GM12878 (cell line): ENCODE data around the gene LASP1. TPM values are rescaled to one million over a fixed set of nuclear protein-coding genes. Genes with fewer than 3 reads are reported as not detected.

Source experiments
- ASH2L ChIP-seq: fragments of 300-600, 200-600 bp; sonication (generic); IDR thresholded peaks from 2 replicates; pipeline ENCODE4 v1.6.1; 2017; ENCODE audit warnings: low read depth, mild to moderate bottlenecking, borderline replicate concordance
- BCLAF1 ChIP-seq: fragments of 450-650 bp; IDR thresholded peaks from 2 replicates; pipeline ENCODE4 v1.6.1; 2017; ENCODE audit warnings: antibody characterized with exemption, mild to moderate bottlenecking, moderate library complexity
- ETV6 ChIP-seq, 2 experiments: fragments of 450-650 bp in 1 of 2; IDR thresholded peaks in 1 of 2; conservative IDR thresholded peaks in 1 of 2; 2 replicates each; pipeline ENCODE4 v1.6.1; 2014; ENCODE audit warnings: antibody characterized with exemption in 1 of 2, borderline replicate concordance in 1 of 2, low read depth in 1 of 2, mild to moderate bottlenecking in 1 of 2, moderate library complexity in 1 of 2
- HCFC1 ChIP-seq: fragments of 150-350 bp; IDR thresholded peaks from 2 replicates; pipeline ENCODE4 v1.6.1; 2014; ENCODE audit warnings: low read length
- HSF1 ChIP-seq: fragments of 150-350 bp; IDR thresholded peaks from 2 replicates; pipeline ENCODE4 v1.6.1; 2014; ENCODE audit warnings: mild to moderate bottlenecking, low read depth, low read length
- NFYA ChIP-seq: IDR thresholded peaks from 2 replicates; pipeline ENCODE4 v1.6.1; 2011; ENCODE audit warnings: low read depth, mild to moderate bottlenecking, low read length, improper control_type of control experiment, borderline replicate concordance
- NR2C1 ChIP-seq: fragments of 450-650 bp; IDR thresholded peaks from 2 replicates; pipeline ENCODE4 v1.6.1; 2017; ENCODE audit warnings: antibody characterized with exemption, mild to moderate bottlenecking, moderate library complexity
- NR2F1 ChIP-seq: fragments of 450-650 bp; conservative IDR thresholded peaks from 2 replicates; pipeline ENCODE4 v1.6.1; 2017; ENCODE audit warnings: mild to moderate bottlenecking
- NRF1 ChIP-seq: conservative IDR thresholded peaks from 2 replicates; pipeline ENCODE4 v1.6.1; 2011; ENCODE audit warnings: mild to moderate bottlenecking, low read depth, low read length, improper control_type of control experiment
- PBX3 ChIP-seq: IDR thresholded peaks from 2 replicates; pipeline ENCODE4 v1.6.1; 2011; ENCODE audit warnings: mild to moderate bottlenecking, low read depth, low read length, moderate library complexity; ENCODE audit not compliant: insufficient replicate concordance
- POLR2A ChIP-seq: IDR thresholded peaks from 2 replicates; pipeline ENCODE4 v1.6.1; 2011; ENCODE audit warnings: low read depth, mild to moderate bottlenecking, low read length
- SMAD5 ChIP-seq: IDR thresholded peaks from 2 replicates; pipeline ENCODE4 v1.6.1; 2016; ENCODE audit warnings: antibody characterized with exemption, low read depth
- STAT1 ChIP-seq: fragments of 450-650 bp; conservative IDR thresholded peaks from 2 replicates; pipeline ENCODE4 v1.6.1; 2014; ENCODE audit warnings: antibody characterized with exemption, mild to moderate bottlenecking
- TARDBP ChIP-seq: IDR thresholded peaks from 2 replicates; pipeline ENCODE4 v1.6.1; 2016; ENCODE audit warnings: borderline replicate concordance
- USF2 ChIP-seq: IDR thresholded peaks from 2 replicates; pipeline ENCODE4 v1.6.1; 2011; ENCODE audit warnings: low read depth, low read length, improper control_type of control experiment, borderline replicate concordance
- ZBTB40 ChIP-seq: fragments of 450-650 bp; IDR thresholded peaks from 2 replicates; pipeline ENCODE4 v1.6.1; 2016; ENCODE audit warnings: mild to moderate bottlenecking, moderate library complexity, borderline replicate concordance
- ZNF207 ChIP-seq: fragments of 450-650 bp; IDR thresholded peaks from 2 replicates; pipeline ENCODE4 v1.6.1; 2014; ENCODE audit warnings: antibody characterized with exemption, mild to moderate bottlenecking, borderline replicate concordance
- ZNF24 ChIP-seq: fragments of 450-650 bp; IDR thresholded peaks from 2 replicates; pipeline ENCODE4 v1.6.1; 2017; ENCODE audit warnings: antibody characterized with exemption, mild to moderate bottlenecking
- ZNF274 ChIP-seq: IDR thresholded peaks from one replicate; pipeline ENCODE4 v1.8.0; 2011; ENCODE audit not compliant: insufficient read length, insufficient read depth
- polyA plus RNA-seq, 11 experiments: library from polyadenylated mRNA; depleted of rRNA in 4 of 11; unstranded in 6 of 11; stranded (reverse) in 5 of 11; fragments of >200 nt; fragmentation: Nextera tagmentation in 4 of 11; fragmentation: Illumina TruSeq in 1 of 11; extraction: Ambion mirVana in 4 of 11; extraction: Trizol in 1 of 11; gene quantifications; 1 replicate in 1 of 11; 2 replicates in 10 of 11; pipeline versions ENCODE4 v1.2.1 to v1.2.3, GENCODE V29; 2011 to 2016; ENCODE audit warnings: inconsistent platforms in 2 of 11, missing spikeins in 2 of 11, low read depth in 1 of 11
- total RNA-seq, 4 experiments: library from RNA; depleted of rRNA in 3 of 4; stranded (reverse); fragments of >200 nt in 3 of 4; fragmentation: Illumina TruSeq in 1 of 4; extraction: Trizol in 1 of 4; gene quantifications; 2 replicates each; pipeline versions ENCODE4 v1.2.1 to v1.2.3, GENCODE V29; 2013 to 2021

Gene LASP1
- total and polyA plus RNA-seq, 10 of the 15 experiments (the other 5 are each of a cell fraction or from before 2014, with no cell fraction given), result 21.0 to 114 (median 59.3) TPM

- no peak for TF ChIP-seq BCLAF1
- no peak for TF ChIP-seq HSF1
- no peak for TF ChIP-seq ASH2L
- no peak for TF ChIP-seq NFYA
- TF ChIP-seq ZBTB40, result peak; percentile 81; the same call in 1 of the 2 replicates
- TF ChIP-seq NRF1, result no peak
- TF ChIP-seq USF2, result no peak
- TF ChIP-seq ZNF274, result no peak
- TF ChIP-seq POLR2A, result no peak
- TF ChIP-seq HCFC1, result no peak
- peak; percentile 74 for TF ChIP-seq NR2F1
- TF ChIP-seq STAT1, result peak; percentile 63; the same call in 1 of the 2 replicates
- no peak for TF ChIP-seq ETV6 (conservative IDR thresholded peaks at IDR 0.05 in 1 of 2, IDR thresholded peaks at IDR 0.05 in 1 of 2; ENCODE audit: borderline replicate concordance in 1 of 2, low read depth in 1 of 2)
- no peak for TF ChIP-seq NR2C1
- TF ChIP-seq SMAD5, result no peak
- TF ChIP-seq PBX3, result no peak
- peak; percentile 100 for TF ChIP-seq ZNF24
- TF ChIP-seq ZNF207, result 0 out of 2 replicates have a peak, but pooled peaks have one; percentile 53
- peak; percentile 93 for TF ChIP-seq TARDBP
Observed at GRCh38 chr17:38867179-38867967, 2.5 kb upstream of the LASP1 start (continued).
